GM12878 (cell line): ENCODE data around the gene ADRA2C. TPM values are rescaled to one million over a fixed set of nuclear protein-coding genes. Genes with fewer than 3 reads are reported as not detected.

ENCODE experiments used
- ATAC-seq: fragments of 200-7000 bp; cut with Tn5 transposase; 3 replicates; pipeline ENCODE4 v1.9.1; 2020; ENCODE audit warnings: mild to moderate bottlenecking, moderate library complexity
- BruUV-seq: library from RNA; stranded (reverse); fragments of 400-500 nt; replicated peaks from 2 replicates; lab custom pipeline; 2021; lab: Mats Ljungman, UMichigan
- CTCF ChIA-PET: fragments of 300-600 bp; sonication (Branson Sonifier 250); formaldehyde crosslinking; extraction: SDS; loops from one replicate; lab custom pipeline; 2021; ENCODE audit warnings: inconsistent platforms; lab: Yijun Ruan, JAX
- POLR2A ChIA-PET: fragments of 350-600 bp; formaldehyde crosslinking; extraction: SDS; loops from one replicate; lab custom pipeline; 2021; ENCODE audit warnings: inconsistent platforms; lab: Charles Lee
- RAD21 ChIA-PET: fragments of 300-600 bp; sonication (Branson Sonifier 250); formaldehyde crosslinking; loops from one replicate; lab custom pipeline; 2023; ENCODE audit warnings: antibody characterized with exemption; ENCODE audit not compliant: unreplicated experiment; lab: Charles Lee
- SMC1A ChIA-PET: fragments of 300-600 bp; sonication (Branson Sonifier 250); formaldehyde crosslinking; loops from one replicate; lab custom pipeline; 2023; ENCODE audit not compliant: unreplicated experiment, uncharacterized antibody; lab: Charles Lee
- DNase-seq: peaks from one replicate; pipeline ENCODE4 v3.0.0-alpha.2; 2011; ENCODE audit warnings: low read depth, low spot score
- FAIRE-seq: peaks from 3 replicates; lab custom pipeline; 2011; peaks lifted over from hg19 to GRCh38; lab: Jason Lieb, UNC
- H2AFZ ChIP-seq: 2 replicates; pipeline ENCODE4 v1.6.0; 2011; ENCODE audit warnings: low read depth, low read length, control low read depth; ENCODE audit not compliant: control insufficient read depth
- H3K27ac ChIP-seq: 2 replicates; pipeline ENCODE4 v1.5.1; 2011; ENCODE audit warnings: control low read depth; ENCODE audit not compliant: control insufficient read depth, insufficient read depth
- H3K27me3 ChIP-seq, 2 experiments: replicated peaks in 1 of 2; 2 replicates each; pipeline versions ENCODE4 v1.6.0 to v1.6.1; 2011; ENCODE audit warnings: low read length in 1 of 2; ENCODE audit not compliant: control insufficient read depth in 2 of 2, insufficient read depth in 2 of 2
- H3K36me3 ChIP-seq, 2 experiments: 2 replicates each; pipeline ENCODE4 v1.5.1; 2011; ENCODE audit warnings: low read length in 1 of 2; ENCODE audit not compliant: control insufficient read depth in 2 of 2, insufficient read depth in 2 of 2
- H3K4me1 ChIP-seq: 2 replicates; pipeline ENCODE4 v1.6.1; 2011; ENCODE audit warnings: mild to moderate bottlenecking, low read length, moderate library complexity, mixed read lengths; ENCODE audit not compliant: control insufficient read depth, insufficient read depth
- H3K4me2 ChIP-seq: 2 replicates; pipeline ENCODE4 v1.6.0; 2011; ENCODE audit warnings: control low read depth; ENCODE audit not compliant: control insufficient read depth, insufficient read depth
- H3K4me3 ChIP-seq: fragments of 200-600 bp; sonication (generic); 2 replicates; pipeline ENCODE4 v1.5.1; 2016
- H3K79me2 ChIP-seq: 2 replicates; pipeline ENCODE4 v1.6.0; 2011; ENCODE audit warnings: low read length; ENCODE audit not compliant: control insufficient read depth, insufficient read depth
- H3K9ac ChIP-seq: 2 replicates; pipeline ENCODE4 v1.8.0; 2011; ENCODE audit warnings: low read length, control low read depth, mixed read lengths; ENCODE audit not compliant: control insufficient read depth, insufficient read depth
- H3K9me3 ChIP-seq: replicated peaks from 3 replicates; pipeline ENCODE4 v1.5.1; 2011; ENCODE audit warnings: mild to moderate bottlenecking, low read length; ENCODE audit not compliant: control insufficient read depth, insufficient read depth
- H4K20me1 ChIP-seq: 2 replicates; pipeline ENCODE4 v1.6.0; 2011; ENCODE audit not compliant: control insufficient read depth, insufficient read depth
- CBX5 ChIP-seq: sonication (generic); IDR thresholded peaks from 2 replicates; pipeline ENCODE4 v1.6.1; 2016; ENCODE audit warnings: low read depth, moderate library complexity, mild to moderate bottlenecking, inconsistent platforms
- IKZF2 ChIP-seq, 2 experiments: fragments of 450-650 bp; IDR thresholded peaks; 2 replicates each; pipeline ENCODE4 v1.6.1; 2017; ENCODE audit warnings: mild to moderate bottlenecking in 2 of 2, moderate library complexity in 2 of 2
- KDM1A ChIP-seq: fragments of 200-600 bp; sonication (generic); IDR thresholded peaks from 2 replicates; pipeline ENCODE4 v1.6.1; 2016; ENCODE audit warnings: borderline replicate concordance
- MLLT1 ChIP-seq: fragments of 450-650 bp; IDR thresholded peaks from 2 replicates; pipeline ENCODE4 v1.6.1; 2016; ENCODE audit warnings: mild to moderate bottlenecking
- POLR2AphosphoS2 ChIP-seq: IDR thresholded peaks from 2 replicates; pipeline ENCODE4 v1.6.1; 2011; ENCODE audit warnings: low read depth, mild to moderate bottlenecking, low read length, improper control_type of control experiment, moderate library complexity
- SPI1 ChIP-seq: IDR thresholded peaks from 2 replicates; pipeline ENCODE4 v1.6.1; 2011; ENCODE audit warnings: low read depth, mild to moderate bottlenecking, low read length, moderate library complexity, borderline replicate concordance; ENCODE audit not compliant: insufficient read depth
- TAF1 ChIP-seq: IDR thresholded peaks from 2 replicates; pipeline ENCODE4 v1.6.1; 2011; ENCODE audit warnings: mild to moderate bottlenecking, low read depth, low read length, borderline replicate concordance
- ZNF24 ChIP-seq: fragments of 450-650 bp; IDR thresholded peaks from 2 replicates; pipeline ENCODE4 v1.6.1; 2017; ENCODE audit warnings: antibody characterized with exemption, mild to moderate bottlenecking
- ZSCAN29 ChIP-seq: fragments of 450-650 bp; IDR thresholded peaks from 2 replicates; pipeline ENCODE4 v1.6.1; 2017; ENCODE audit warnings: mild to moderate bottlenecking, moderate library complexity
- WGBS: methylation state at CpG from one replicate; pipeline ENCODE4 v1.1.6; 2016; ENCODE audit warnings: low lambda C conversion rate; ENCODE audit not compliant: insufficient replicate concordance, insufficient coverage; ENCODE audit errors: missing lambda C conversion rate; 5-methylcytosine and 5-hydroxymethylcytosine counted together
- in situ Hi-C: fragments of 300-500 bp; cut with MboI; formaldehyde crosslinking; loops from 9 replicates; pipeline ENCODE4 v1.14.3; 2018; ENCODE audit warnings: mixed read lengths
- intact Hi-C: fragments of 100-400 bp; cut with micrococcal nuclease; formaldehyde crosslinking; loops from one replicate; pipeline ENCODE4 v1.14.2; 2022; ENCODE audit not compliant: unreplicated experiment
- polyA plus RNA-seq, 11 experiments: library from polyadenylated mRNA; depleted of rRNA in 4 of 11; unstranded in 6 of 11; stranded (reverse) in 5 of 11; fragments of >200 nt; fragmentation: Nextera tagmentation in 4 of 11; fragmentation: Illumina TruSeq in 1 of 11; extraction: Ambion mirVana in 4 of 11; extraction: Trizol in 1 of 11; gene quantifications; 1 replicate in 1 of 11; 2 replicates in 10 of 11; pipeline versions ENCODE4 v1.2.1 to v1.2.3, GENCODE V29; 2011 to 2016; ENCODE audit warnings: inconsistent platforms in 2 of 11, missing spikeins in 2 of 11, low read depth in 1 of 11
- total RNA-seq, 4 experiments: library from RNA; depleted of rRNA in 3 of 4; stranded (reverse); fragments of >200 nt in 3 of 4; fragmentation: Illumina TruSeq in 1 of 4; extraction: Trizol in 1 of 4; gene quantifications; 2 replicates each; pipeline versions ENCODE4 v1.2.1 to v1.2.3, GENCODE V29; 2013 to 2021
- TF ChIP-seq, protein P1 (sequence below): IDR thresholded peaks from 2 replicates; pipeline ENCODE4 v1.6.1; 2011; ENCODE audit warnings: low read depth, mild to moderate bottlenecking, low read length, moderate library complexity, borderline replicate concordance; ENCODE audit errors: extremely low read depth
- TF ChIP-seq, protein P2 (sequence below): IDR thresholded peaks from 2 replicates; pipeline ENCODE4 v1.6.1; 2012; ENCODE audit warnings: low read length, inconsistent platforms
- TF ChIP-seq, protein P3 (sequence below): fragments of 450-650 bp; IDR thresholded peaks from 2 replicates; pipeline ENCODE4 v1.6.1; 2016; ENCODE audit warnings: mild to moderate bottlenecking

Gene ADRA2C
- total and polyA plus RNA-seq, 10 of the 15 experiments (the other 5 are each of a cell fraction or from before 2014, with no cell fraction given), result 0.15 TPM; not detected in 9

GRCh38 chr4:3788366-3788660, 22.1 kb downstream of the ADRA2C start:
- no TSS peak for BruUV-seq
- Histone ChIP-seq H3K9ac (no peak overlapping the region), H2AFZ (no peak overlapping the region), H3K36me3 (no peaks in the 10 kb centered on the region), H3K9me3 (no peaks in the 10 kb centered on the region), H3K27ac (no peak overlapping the region), H3K27me3 (no peaks in the 10 kb centered on the region), H3K4me3 (no peak overlapping the region), H3K4me2 (no peak overlapping the region), H3K79me2 (no peaks in the 10 kb centered on the region), H4K20me1 (no peaks in the 10 kb centered on the region), H3K4me1 (no peaks in the 10 kb centered on the region)
- no peak for TF ChIP-seq ZNF24
- TF ChIP-seq, protein P1, sequence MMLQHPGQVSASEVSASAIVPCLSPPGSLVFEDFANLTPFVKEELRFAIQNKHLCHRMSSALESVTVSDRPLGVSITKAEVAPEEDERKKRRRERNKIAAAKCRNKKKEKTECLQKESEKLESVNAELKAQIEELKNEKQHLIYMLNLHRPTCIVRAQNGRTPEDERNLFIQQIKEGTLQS, result no peak
- TF ChIP-seq IKZF2 (IDR thresholded peaks at IDR 0.05), result no peak
- TF ChIP-seq MLLT1, result no peak
- TF ChIP-seq ZSCAN29, result no peak
- TF ChIP-seq TAF1, result no peak
- TF ChIP-seq CBX5, result no peak
- TF ChIP-seq, protein P2, sequence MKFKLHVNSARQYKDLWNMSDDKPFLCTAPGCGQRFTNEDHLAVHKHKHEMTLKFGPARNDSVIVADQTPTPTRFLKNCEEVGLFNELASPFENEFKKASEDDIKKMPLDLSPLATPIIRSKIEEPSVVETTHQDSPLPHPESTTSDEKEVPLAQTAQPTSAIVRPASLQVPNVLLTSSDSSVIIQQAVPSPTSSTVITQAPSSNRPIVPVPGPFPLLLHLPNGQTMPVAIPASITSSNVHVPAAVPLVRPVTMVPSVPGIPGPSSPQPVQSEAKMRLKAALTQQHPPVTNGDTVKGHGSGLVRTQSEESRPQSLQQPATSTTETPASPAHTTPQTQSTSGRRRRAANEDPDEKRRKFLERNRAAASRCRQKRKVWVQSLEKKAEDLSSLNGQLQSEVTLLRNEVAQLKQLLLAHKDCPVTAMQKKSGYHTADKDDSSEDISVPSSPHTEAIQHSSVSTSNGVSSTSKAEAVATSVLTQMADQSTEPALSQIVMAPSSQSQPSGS, result no peak
- TF ChIP-seq SPI1, result no peak
- no peak for TF ChIP-seq KDM1A
- TF ChIP-seq POLR2AphosphoS2, result no peak
- TF ChIP-seq, protein P3, sequence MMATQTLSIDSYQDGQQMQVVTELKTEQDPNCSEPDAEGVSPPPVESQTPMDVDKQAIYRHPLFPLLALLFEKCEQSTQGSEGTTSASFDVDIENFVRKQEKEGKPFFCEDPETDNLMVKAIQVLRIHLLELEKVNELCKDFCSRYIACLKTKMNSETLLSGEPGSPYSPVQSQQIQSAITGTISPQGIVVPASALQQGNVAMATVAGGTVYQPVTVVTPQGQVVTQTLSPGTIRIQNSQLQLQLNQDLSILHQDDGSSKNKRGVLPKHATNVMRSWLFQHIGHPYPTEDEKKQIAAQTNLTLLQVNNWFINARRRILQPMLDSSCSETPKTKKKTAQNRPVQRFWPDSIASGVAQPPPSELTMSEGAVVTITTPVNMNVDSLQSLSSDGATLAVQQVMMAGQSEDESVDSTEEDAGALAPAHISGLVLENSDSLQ, result no peak
- FAIRE-seq, result no peak
- ChIA-PET SMC1A (no interaction called here), POLR2A (no interaction called here), RAD21 (no interaction called here), CTCF (no interaction called here)
- intact Hi-C loops, result no loop called here
- in situ Hi-C loops, result no loop called here
- ATAC-seq, result no peak
- no peak for DNase-seq
- WGBS, result 43% methylated on average over 12 of the region's 13 CpGs
